Stimulated activated CD4-positive, alpha-beta T cell treated with anti-CD3 and anti-CD28 coated beads, TNF-alpha, amount 100 ng/mL, for 1 hour (primary cell): ENCODE data around the gene CCDC106.

Source experiments
- DNase-seq, 3 donors: peaks; one replicate each; pipeline ENCODE4 v3.0.0-alpha.2; 2020; ENCODE audit warnings: low read depth in 3 of 3, low spot score in 1 of 3

Gene CCDC106

DNA sequence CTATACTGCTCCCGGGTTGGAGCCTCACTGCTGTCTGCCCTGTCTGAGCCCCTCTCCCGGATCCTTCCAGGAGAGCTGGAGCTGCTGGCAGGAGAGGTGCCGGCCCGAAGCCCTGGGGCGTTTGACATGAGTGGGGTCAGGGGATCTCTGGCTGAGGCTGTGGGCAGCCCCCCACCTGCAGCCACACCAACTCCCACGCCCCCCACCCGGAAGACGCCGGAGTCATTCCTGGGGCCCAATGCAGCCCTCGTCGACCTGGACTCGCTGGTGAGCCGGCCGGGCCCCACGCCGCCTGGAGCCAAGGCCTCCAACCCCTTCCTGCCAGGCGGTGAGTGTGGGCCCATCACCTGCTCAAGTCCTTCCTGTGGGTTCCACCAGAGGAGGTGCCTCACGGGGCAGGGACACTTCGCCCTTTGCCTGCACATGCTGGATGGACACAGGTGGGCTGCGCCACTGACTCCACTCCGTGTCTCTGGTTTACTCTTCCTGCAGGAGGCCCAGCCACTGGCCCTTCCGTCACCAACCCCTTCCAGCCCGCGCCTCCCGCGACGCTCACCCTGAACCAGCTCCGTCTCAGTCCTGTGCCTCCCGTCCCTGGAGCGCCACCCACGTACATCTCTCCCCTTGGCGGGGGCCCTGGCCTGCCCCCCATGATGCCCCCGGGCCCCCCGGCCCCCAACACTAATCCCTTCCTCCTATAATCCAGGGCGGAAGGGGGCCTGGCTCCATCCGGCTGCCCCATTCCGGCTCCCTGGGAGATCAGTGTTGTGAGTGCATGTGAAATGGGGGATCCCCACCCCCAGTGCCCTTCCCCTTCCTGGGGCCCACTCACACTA is 46.9 kb downstream of the CCDC106 start:
- no peak for DNase-seq

GRCh38 chr19:55695511-55696290 is 47.7 kb downstream of the CCDC106 start:
- DNase-seq: no peak

DNA sequence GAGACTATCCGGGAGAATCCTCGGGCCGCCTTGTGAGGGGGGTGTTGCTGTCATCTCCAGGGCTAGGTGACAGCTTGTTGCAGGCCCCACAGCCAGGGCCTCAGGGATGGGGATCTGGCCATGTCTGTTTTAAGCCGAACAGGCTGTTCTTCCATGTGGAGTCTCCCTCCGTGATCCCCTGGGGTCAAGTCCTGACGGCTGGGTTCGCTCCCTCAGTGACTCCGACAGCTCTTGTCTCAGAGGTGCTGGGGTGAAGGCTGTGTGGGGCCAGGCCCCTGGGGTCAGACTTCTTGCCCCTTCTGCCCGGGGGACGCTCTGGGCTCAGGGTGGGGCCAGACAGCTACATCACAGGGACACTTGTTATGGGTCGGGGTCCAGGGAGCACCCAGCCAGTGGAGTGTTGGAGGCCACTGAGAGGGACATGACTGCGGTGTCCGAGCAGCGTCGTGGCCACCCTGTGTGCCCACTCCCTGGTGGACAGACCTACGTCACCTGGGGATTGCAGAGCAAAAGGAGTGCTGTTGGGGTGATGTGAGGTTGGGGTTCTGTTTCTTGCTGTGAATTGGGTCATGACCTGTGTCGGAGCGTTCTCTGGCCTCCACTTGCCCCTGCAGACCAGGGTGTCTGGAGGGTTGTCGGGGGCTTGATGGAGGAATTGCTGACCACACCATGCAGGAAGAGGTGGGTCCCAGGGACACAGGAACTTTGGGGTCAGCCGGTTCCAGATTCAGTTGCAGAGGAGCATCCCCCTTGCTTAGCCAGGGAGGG is 48.5 kb downstream of the CCDC106 start:
- DNase-seq: no peak

- DNase-seq: no peak
Observed at GRCh38 chr19:55697069-55697440, 49.0 kb downstream of the CCDC106 start.

DNA sequence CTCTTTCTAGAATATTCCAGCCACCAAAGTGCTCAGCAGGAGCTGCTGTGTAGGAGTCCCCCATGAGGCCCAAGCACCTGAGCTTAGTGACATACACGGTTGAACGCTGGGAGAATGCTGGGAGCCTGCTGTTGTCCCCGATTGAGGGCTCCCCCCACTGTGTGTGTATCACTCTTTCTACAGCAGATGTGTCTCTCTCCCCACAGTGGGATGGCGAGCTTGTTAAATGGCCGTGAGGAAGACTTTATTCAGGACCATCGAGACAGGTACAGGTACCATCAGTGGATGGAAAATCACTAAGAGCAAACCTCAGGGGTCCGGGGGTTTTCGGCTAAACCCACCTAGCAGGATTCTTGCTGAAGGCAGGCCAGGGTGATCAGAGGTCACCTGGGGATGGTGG is 49.7 kb downstream of the CCDC106 start:
- DNase-seq: no peak

GRCh38 chr19:55698256-55698655 is 50.2 kb downstream of the CCDC106 start:
- no peak for DNase-seq

- no peak for DNase-seq
Observed at GRCh38 chr19:55699221-55699620, 51.2 kb downstream of the CCDC106 start.

GRCh38 chr19:55700813-55701212 is 52.8 kb downstream of the CCDC106 start:
- no peak for DNase-seq

DNA sequence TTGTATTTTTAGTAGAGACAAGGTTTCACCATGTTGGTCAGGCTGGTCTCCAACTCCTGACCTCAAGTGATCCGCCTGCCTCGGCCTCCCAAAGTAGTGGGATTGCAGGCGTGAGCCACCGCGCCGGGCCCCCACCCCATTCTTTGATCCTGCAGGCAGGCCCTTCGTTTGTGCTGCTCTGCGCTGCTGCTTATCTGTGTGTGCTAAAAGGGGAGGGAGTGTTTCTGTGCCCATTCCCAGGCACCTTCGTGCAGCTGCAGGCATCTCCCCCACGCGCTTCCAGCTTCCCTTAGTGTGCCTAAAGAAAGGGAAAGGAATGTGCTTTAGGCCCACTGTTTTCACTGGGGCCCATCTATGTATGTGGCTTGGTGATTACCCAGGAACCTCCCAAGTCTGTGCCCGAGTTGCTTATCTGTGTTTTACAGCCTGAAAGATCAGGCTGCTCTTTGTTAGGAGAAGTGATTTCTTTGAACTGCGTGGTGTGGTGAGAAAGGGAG is 54.2 kb downstream of the CCDC106 start:
- no peak for DNase-seq
